K562 (cell line): ENCODE results near the gene ILKAP. TPM values are rescaled to one million over a fixed set of nuclear protein-coding genes. Genes with fewer than 3 reads are reported as not detected.
A peak's percentile ranks its signal among the peaks of the same experiment; 100 is the strongest.

Experiments used
- ATAC-seq: fragments of 200-7000 bp; cut with Tn5 transposase; 3 replicates; pipeline ENCODE4 v1.9.1; 2020; ENCODE audit warnings: moderate library complexity
- BruUV-seq: library from RNA; stranded (reverse); fragments of 400-500 nt; replicated peaks from 2 replicates; lab custom pipeline; 2021; lab: Mats Ljungman, UMichigan
- CTCF ChIA-PET: fragments of 300-600 bp; formaldehyde crosslinking; extraction: SDS; loops from one replicate; lab custom pipeline; 2021; ENCODE audit warnings: low intra/inter-chr PET ratio; lab: Yijun Ruan, JAX
- POLR2A ChIA-PET: fragments of 300-600, 350-650 bp; sonication (Branson Sonifier 250); formaldehyde crosslinking; extraction: SDS; loops from one replicate; lab custom pipeline; 2021; ENCODE audit warnings: antibody characterized with exemption, inconsistent platforms; lab: Yijun Ruan, JAX
- DNase-seq, 4 experiments: peaks; one replicate each; pipeline versions ENCODE4 v3.0.0 to v3.0.0-alpha.2; 2011 to 2018; ENCODE audit warnings: low spot score in 3 of 4, mixed read lengths in 3 of 4; ENCODE audit errors: extremely low read depth in 1 of 4
- FAIRE-seq: peaks from 2 replicates; lab custom pipeline; 2011; peaks lifted over from hg19 to GRCh38; lab: Jason Lieb, UNC
- H2AFZ ChIP-seq: 2 replicates; pipeline ENCODE4 v1.6.0; 2011; ENCODE audit warnings: low read depth, low read length, control low read depth, inconsistent platforms
- H3K27ac ChIP-seq: fragments of 200-600 bp; 3 replicates; pipeline ENCODE4 v1.8.0; 2011; ENCODE audit warnings: low read depth, mild to moderate bottlenecking, control low read depth, inconsistent platforms, low read length, moderate library complexity, mixed read lengths; ENCODE audit errors: extremely low read depth
- H3K27me3 ChIP-seq, 2 experiments: fragments of 300-600 bp in 1 of 2; 2 replicates in 1 of 2; 3 replicates in 1 of 2; pipeline versions ENCODE4 v1.6.0 to v1.8.0; 2011; ENCODE audit warnings: inconsistent platforms in 2 of 2, low read length in 2 of 2, mild to moderate bottlenecking in 1 of 2, mixed read lengths in 1 of 2, moderate library complexity in 1 of 2; ENCODE audit not compliant: control insufficient read depth in 2 of 2, insufficient read depth in 2 of 2
- H3K36me3 ChIP-seq: fragments of 300-600 bp; 3 replicates; pipeline ENCODE4 v1.8.0; 2011; ENCODE audit warnings: mild to moderate bottlenecking, low read length, inconsistent platforms; ENCODE audit not compliant: control insufficient read depth, insufficient read depth
- H3K4me1 ChIP-seq, 2 experiments: fragments of 200-600 bp in 1 of 2; replicated peaks in 1 of 2; 2 replicates in 1 of 2; 3 replicates in 1 of 2; pipeline versions ENCODE4 v1.5.1 to v1.8.0; 2011; ENCODE audit warnings: inconsistent platforms in 2 of 2, low read length in 2 of 2, mild to moderate bottlenecking in 1 of 2, mixed read lengths in 1 of 2, moderate library complexity in 1 of 2; ENCODE audit not compliant: control insufficient read depth in 2 of 2, insufficient read depth in 2 of 2
- H3K4me2 ChIP-seq: 2 replicates; pipeline ENCODE4 v1.6.1; 2011; ENCODE audit warnings: low read length, control low read depth, inconsistent platforms, mixed read lengths; ENCODE audit not compliant: insufficient read depth
- H3K4me3 ChIP-seq: fragments of 200-600 bp; sonication (generic), shearing (Covaris generic); 2 replicates; pipeline ENCODE4 v1.5.1; 2016; ENCODE audit warnings: control low read depth, inconsistent platforms
- H3K79me2 ChIP-seq: fragments of 200-600 bp; 3 replicates; pipeline ENCODE4 v1.8.0; 2011; ENCODE audit warnings: low read length, inconsistent platforms; ENCODE audit not compliant: control insufficient read depth, insufficient read depth
- H3K9ac ChIP-seq, 2 experiments: 2 replicates each; pipeline versions ENCODE4 v1.6.0 to v1.6.1; 2011; ENCODE audit warnings: low read depth in 2 of 2, low read length in 2 of 2, control low read depth in 1 of 2, inconsistent platforms in 1 of 2, mild to moderate bottlenecking in 1 of 2, mixed read lengths in 1 of 2; ENCODE audit not compliant: insufficient read depth in 1 of 2
- H3K9me1 ChIP-seq: one replicate; pipeline ENCODE4 v1.6.0; 2011; ENCODE audit warnings: inconsistent platforms, mild to moderate bottlenecking, low read length, moderate library complexity; ENCODE audit not compliant: control insufficient read depth, insufficient read depth
- H3K9me3 ChIP-seq: replicated peaks from 2 replicates; pipeline ENCODE4 v1.5.1; 2011; ENCODE audit warnings: low read depth, low read length, inconsistent platforms; ENCODE audit not compliant: control insufficient read depth, insufficient read depth
- H4K20me1 ChIP-seq: replicated peaks from 2 replicates; pipeline ENCODE4 v1.6.1; 2011; ENCODE audit warnings: low read length, inconsistent platforms, mixed read lengths; ENCODE audit not compliant: control insufficient read depth, insufficient read depth
- CAMTA2 ChIP-seq: fragments of 250-450 bp; sonication (Bioruptor Pico); conservative IDR thresholded peaks from 2 replicates; pipeline ENCODE4 v1.5.1; 2022
- CTCF ChIP-seq, 3 experiments: IDR thresholded peaks in 2 of 3; conservative IDR thresholded peaks in 1 of 3; 2 replicates each; pipeline ENCODE4 v1.5.1; 2011 to 2012; ENCODE audit warnings: low read length in 3 of 3, mild to moderate bottlenecking in 3 of 3, control low read depth in 2 of 3, improper control_type of control experiment in 1 of 3, inconsistent platforms in 1 of 3, low read depth in 1 of 3, mixed read lengths in 1 of 3, moderate library complexity in 1 of 3; ENCODE audit not compliant: insufficient read depth in 2 of 3
- WGBS: fragments of 100-300 bp; shearing (Covaris generic); methylation state at CpG from one replicate; pipeline ENCODE4 v1.1.6; 2016; ENCODE audit warnings: low coverage, mixed read lengths; ENCODE audit not compliant: insufficient coverage; ENCODE audit errors: missing lambda C conversion rate; 5-methylcytosine and 5-hydroxymethylcytosine counted together
- in situ Hi-C: fragments of 300-500 bp; cut with MboI; formaldehyde crosslinking; loops from 4 replicates; pipeline ENCODE4 v1.15.0; 2018; ENCODE audit warnings: inconsistent platforms, mixed read lengths
- intact Hi-C: fragments of 100-400 bp; cut with micrococcal nuclease; formaldehyde crosslinking; loops from 2 replicates; pipeline ENCODE4 v1.14.2; 2022
- polyA plus RNA-seq, 8 experiments: library from polyadenylated mRNA; depleted of rRNA in 4 of 8; stranded (reverse) in 5 of 8; unstranded in 3 of 8; fragments of >200 nt; fragmentation: Nextera tagmentation in 2 of 8; fragmentation: Illumina TruSeq in 1 of 8; extraction: Ambion mirVana in 2 of 8; extraction: Trizol in 1 of 8; gene quantifications; 2 replicates each; pipeline versions ENCODE4 v1.2.1 to v1.2.3, GENCODE V29; 2011 to 2014; ENCODE audit warnings: inconsistent platforms in 1 of 8, missing spikeins in 1 of 8
- total RNA-seq, 7 experiments: library from RNA; depleted of rRNA in 6 of 7; stranded (reverse); fragments of >200 nt in 6 of 7; fragmentation: Illumina TruSeq in 2 of 7; extraction: Trizol in 2 of 7; gene quantifications; 2 replicates each; pipeline versions ENCODE4 v1.2.1 to v1.2.3, GENCODE V29; 2011 to 2021; ENCODE audit warnings: low replicate concordance in 1 of 7

Gene ILKAP
- total and polyA plus RNA-seq, 9 of the 15 experiments (the other 6 are each of a cell fraction or from before 2014, with no cell fraction given), result 3.1 to 43.9 (median 20.7) TPM

- H2AFZ ChIP-seq, result no peak overlapping the region
- peaks cover 5 to 49% of the 10 kb centered on the region in 2 experiments; a peak in 4 of 5 replicates for H3K27me3 ChIP-seq
- ATAC-seq (no peak; the same call in 2 of the 3 replicates), DNase-seq (no peak), FAIRE-seq (no peak)
- in situ Hi-C loops, result no loop called here
- H4K20me1 ChIP-seq, result no peaks in the 10 kb centered on the region
- H3K4me1 ChIP-seq, result peaks cover 3 to 48% of the 10 kb centered on the region in 2 experiments; a peak in 3 of 5 replicates
- POLR2A ChIA-PET, result interaction anchor here (0.7 kb wide), 1 partner anchor 13 kb away, joined by 3 read pairs; no protein-coding TSS in a partner anchor
- H3K9me1 ChIP-seq, result no peaks in the 10 kb centered on the region
- CTCF ChIA-PET, result no interaction called here
- intact Hi-C loops, result loop anchor here (10.0 kb wide), 1 partner anchor 279 kb away; the partner anchor contains the start of gene RAMP1
- H3K4me2 ChIP-seq, result no peak overlapping the region
- H3K79me2 ChIP-seq, result no peaks in the 10 kb centered on the region
- TF ChIP-seq CAMTA2 (no peak), CTCF (IDR thresholded peaks at IDR 0.05 in 2 of 3, conservative IDR thresholded peaks at IDR 0.05 in 1 of 3; ENCODE audit: insufficient read depth in 2 of 3, low read depth in 1 of 3, low read length in 3 of 3) (0 out of 6 replicates have a peak, but pooled peaks of 1 of the 3 experiments have one; percentile 11)
- no peak overlapping the region for H3K4me3 ChIP-seq
- no peaks in the 10 kb centered on the region for H3K9me3 ChIP-seq
- WGBS, result 16% methylated on average over 12 of the region's 14 CpGs
- H3K27ac ChIP-seq, result no peak overlapping the region
- no peaks in the 10 kb centered on the region for H3K36me3 ChIP-seq
- H3K9ac ChIP-seq, result no peak overlapping the region
- no TSS peak for BruUV-seq
Observed at GRCh38 chr2:238133499-238134392, 69.7 kb downstream of the ILKAP start.
